HG03064 (cell line): ENCODE data around the gene COL5A1.
"Not testable (repeated sequence)": the region's sequence is repeated elsewhere in the genome, so short reads cannot be mapped to it uniquely, and the experiment has no call there.

Experiments used
- ATAC-seq: cut with Tn5 transposase; IDR thresholded peaks from one replicate; pipeline ENCODE4 v1.9.1; 2021; ENCODE audit warnings: low read depth; ENCODE audit not compliant: unreplicated experiment

The COL5A1 gene

DNA sequence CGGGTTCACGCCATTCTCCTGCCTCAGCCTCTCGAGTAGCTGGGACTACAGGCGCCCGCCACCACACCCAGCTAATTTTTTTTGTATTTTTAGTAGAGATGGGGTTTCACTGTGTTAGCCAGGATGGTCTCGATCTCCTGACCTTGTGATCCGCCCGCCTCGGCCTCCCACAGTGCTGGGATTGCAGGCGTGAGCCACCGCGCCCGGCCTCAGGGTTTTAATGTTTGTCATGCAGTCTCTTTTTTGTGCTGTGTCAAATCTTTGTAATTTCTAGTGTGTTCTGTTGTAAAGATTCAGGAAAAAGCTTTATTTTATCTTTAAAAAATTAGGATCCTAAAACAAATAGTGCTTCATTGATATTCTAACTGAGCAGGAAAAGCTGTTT is 62.1 kb downstream of the COL5A1 start:
- not testable (repeated sequence) for ATAC-seq

DNA sequence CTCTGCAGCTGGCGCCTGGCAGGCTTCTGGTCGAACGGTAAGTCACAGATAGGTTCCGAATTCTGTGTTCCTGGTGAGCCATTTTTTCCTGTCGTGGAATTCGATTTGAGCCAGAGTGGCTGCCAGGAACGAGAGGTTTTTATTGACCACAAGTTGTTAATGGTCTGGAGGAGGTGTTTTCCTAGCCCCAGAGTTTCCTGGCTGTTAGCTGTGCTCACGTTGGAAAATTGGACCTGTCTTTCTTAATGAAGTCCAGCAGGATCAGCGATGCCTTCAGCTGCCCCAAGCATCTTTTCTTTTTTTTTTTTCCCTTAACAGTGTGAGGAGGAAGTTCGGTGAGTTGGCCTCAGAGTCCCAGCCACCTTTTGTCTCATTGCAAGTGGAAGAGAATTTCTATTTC is 62.9 kb downstream of the COL5A1 start:
- ATAC-seq, result no peak

DNA sequence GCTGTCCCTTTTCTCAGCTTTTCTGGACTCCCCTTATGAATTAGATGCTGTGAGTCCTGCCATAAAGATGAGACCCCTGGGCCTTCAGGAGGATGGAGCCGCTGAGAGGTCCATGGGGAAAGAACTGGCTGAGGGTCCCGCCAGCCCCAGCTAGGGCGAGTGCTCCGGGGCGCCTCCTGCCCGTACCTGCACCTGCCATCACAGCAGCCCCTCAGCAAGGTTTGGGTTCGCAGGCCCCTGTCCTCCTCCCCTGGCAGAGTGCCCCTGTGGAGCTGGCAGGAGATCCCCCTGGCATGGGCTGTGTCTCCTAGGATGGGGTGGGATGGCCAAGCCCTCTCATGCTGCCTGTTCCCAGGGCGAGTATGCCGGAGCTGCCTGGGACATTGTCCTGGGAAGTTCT is 64.2 kb downstream of the COL5A1 start:
- no peak for ATAC-seq

DNA sequence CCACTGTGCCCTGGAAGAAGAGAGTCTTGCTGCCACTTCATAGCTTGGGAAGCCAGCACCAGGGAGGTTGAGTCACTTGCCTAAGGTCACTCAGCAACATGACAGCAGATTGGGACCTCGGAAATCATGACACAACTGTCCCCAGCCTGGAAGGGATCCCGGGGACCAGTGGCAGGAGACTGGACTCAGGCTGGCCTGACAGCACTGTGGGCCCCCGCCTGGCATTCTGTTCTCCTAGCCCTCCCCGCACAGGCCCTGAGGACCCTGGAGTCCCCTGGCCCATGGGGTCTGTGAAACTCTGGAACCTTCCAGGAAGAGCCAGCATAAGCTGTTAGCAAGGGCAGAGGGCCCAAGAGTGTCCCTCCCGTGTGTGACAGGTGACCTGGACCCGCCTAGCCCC is 64.9 kb downstream of the COL5A1 start:
- ATAC-seq, result no peak

DNA sequence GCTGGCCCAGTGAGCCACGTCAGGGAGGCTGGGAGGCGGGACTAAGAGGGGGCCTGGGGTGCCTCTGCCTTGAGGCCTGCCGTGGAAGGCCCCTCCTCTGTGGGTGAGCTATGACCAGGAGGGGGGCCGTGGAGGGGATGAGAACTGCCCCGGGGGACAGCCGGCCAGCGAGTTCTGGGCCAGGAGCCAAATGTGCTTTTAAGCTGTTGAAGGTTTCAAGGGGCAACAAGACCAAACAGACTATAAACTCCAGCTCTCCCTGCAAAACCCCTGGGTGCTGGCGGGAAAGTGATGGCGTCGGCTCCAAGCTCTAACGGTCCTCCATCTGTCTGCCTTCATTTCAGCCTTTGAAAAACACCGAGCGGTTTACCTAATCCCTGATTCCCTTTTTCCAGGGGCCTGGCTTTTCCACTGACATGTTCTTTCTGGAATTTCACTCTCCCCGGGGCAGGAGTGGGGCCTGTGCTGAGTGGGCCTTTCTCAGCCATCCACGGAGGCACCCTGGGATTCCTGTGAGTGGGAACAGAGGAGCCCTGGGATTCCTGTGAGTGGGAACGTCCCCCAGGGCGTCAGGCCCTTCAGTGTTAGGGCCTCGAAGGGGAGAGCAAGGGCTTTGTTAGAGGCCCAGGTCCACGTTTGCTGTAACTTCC is 65.6 kb downstream of the COL5A1 start:
- ATAC-seq, result no peak

DNA sequence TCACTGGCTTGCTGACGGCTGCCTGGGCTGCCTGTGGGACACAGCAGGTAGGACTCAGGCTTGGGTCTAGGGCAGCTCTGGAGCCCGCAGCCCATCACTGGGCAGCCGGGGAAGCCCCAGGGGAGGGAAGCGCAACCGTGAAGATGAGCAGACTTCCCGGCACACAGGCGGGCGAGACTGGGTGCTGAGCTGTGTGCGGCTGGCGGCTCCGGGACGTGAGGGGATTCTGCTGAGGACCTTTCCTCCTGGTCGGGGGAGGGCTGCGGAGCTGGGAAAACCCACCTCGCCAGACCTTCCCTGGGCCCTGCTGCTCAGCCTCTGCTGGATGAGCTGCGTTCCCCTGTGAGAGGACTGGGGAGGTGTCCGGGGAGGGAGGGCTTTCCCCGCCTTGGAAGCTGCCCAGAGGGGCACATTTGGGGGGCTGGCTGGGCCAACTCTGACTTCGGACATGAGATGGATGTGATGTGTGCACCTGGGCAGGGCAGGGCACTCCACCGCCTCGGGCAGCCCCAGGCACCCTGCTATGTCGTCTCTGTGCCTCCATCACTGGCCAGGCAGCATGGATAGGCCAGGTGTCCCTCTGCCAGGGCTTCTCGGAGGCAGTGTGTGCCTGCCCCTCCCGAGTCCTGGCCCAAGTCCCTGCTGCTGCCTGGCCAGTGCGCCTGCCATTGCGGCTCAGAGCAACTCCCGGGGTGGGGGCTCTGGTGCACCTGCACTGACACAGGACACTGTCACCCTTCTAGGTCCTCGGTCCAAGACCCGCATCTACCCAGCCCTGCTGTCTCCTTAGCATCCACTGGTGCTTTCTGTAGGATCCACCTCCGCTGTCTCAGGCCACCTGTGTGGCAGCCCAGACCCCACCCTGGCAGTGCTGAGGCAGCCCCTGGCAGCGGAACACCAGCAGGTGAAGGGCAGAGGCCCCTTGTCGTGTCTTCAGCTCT is 66.4 kb downstream of the COL5A1 start:
- no peak for ATAC-seq

DNA sequence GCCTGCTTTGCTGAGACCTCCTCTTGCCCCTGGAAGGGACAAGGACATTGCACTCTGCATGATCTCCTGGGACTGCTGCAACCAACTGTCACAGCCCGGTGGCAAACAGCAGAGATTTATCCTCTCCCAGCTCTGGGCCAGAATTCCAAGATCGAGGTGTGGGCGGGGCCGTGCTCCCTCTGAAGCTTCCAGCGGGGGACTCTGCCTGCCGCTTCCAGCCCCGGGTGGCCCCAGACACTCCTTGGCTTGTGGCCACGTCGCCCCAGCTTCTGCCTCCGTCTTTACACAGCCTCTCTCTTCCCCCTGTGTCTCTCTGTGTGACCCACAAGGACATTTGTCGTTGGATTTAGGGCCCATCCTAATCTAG is 67.1 kb downstream of the COL5A1 start:
- ATAC-seq, result no peak

DNA sequence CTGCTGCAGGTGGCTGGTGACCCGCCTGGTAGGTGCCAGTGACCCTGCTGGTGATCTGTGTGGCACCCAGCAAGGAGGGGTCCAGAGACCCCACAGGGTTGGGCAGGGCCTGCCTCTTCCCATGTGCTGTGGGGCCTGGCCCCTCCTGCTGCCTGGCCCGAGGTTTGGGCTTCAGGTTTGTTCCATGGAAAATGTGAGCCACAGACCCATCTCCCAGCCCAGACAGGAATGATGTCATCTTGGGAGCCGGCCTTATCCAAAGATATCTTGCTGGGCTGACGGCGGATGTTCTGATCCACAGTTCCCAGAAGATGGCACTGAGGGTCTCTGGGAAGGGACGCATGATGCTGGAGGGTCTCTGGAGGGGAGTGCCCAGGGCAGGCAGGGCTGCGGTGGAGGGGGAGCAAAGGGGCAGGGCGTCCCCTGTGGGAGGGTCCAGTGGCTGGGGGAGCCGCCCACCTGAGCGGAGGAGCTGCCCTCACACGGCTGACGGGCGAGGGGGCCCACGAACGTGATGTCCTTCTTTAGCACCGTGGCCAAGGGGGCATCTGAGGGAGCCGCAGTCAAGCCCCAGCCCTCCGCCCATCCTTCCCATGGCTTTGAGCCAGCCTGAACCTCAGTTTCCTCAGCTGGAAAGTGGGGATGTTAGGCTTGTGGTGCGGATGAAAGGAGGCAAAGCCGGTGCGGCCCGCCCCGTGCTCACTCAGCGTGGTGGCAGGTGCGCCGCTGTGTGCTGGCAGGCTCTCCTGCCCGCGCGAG is 68.1 kb downstream of the COL5A1 start:
- no peak for ATAC-seq

DNA sequence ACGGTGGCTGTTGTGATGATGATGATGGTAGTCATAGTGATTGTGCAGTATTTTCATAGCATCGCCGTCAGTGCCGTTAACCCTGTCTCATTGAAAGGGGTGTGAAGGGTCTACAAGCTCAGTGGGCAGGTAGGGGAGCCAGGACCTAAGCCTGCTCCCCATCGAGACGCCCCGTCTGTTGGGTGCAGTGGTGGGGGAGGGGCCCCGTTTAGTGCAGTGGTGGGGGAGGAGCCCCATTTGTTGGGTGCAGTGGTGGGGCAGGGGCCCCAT is 68.6 kb downstream of the COL5A1 start:
- no peak for ATAC-seq

DNA sequence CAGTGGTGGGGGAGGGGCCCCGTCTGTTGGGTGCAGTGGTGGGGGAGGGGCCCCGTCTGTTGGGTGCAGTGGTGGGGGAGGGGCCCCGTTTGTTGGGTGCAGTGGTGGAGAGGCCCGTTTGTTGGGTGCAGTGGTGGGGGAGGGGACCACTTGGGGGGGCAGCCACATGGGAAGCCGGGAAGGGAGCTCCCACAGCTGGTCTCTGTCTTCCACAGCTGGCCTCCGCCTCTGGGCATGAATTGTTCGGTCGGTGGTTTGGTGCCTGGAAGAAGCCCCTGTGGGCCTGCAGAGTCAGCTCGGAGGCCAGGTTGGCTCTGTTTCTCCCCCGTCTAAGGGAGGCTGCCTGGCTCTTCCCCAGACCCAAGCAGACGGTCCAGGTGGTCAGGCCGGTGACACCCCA is 69.3 kb downstream of the COL5A1 start:
- ATAC-seq, result no peak

DNA sequence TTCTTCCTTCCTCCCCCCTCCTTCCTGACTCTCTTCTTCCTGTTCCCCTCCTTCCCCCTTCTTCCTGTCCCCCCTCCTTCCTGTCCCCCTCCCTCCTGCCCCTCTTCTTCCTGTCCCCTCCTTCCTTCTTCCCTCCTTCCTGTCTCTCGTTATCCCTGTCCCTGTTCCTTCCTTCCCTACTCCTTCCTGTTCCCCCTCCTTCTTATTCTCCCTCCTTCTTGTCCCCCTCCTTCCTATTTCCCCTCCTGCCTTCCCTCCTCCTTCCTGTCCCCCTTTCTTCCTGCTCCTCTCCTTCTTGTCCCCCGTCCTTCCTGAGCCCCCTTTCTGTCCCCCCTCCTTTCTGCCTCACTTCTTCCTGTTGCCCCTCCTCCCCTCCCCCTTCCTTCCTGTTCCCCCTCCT is 70.6 kb downstream of the COL5A1 start:
- no peak for ATAC-seq

DNA sequence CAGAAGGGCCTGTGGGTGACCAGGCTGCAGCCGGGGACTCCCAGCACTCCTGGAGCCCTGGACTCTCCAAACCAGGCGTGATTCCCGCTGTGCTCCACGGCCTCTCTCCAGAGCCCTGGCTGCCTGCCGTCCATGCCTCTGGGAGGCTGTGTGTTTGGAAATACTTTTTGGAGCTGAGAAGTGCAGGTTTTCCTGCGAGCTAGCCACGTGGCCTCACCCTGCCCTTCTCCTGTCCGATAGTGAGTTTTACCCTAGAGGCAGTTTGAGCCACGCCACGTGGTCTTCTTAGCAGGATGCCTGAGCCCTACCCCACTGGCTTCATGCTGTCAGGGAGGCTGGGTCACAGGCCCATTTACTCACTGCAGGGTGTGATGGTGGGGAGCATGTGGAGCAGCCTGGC is 71.3 kb downstream of the COL5A1 start:
- ATAC-seq, result no peak

DNA sequence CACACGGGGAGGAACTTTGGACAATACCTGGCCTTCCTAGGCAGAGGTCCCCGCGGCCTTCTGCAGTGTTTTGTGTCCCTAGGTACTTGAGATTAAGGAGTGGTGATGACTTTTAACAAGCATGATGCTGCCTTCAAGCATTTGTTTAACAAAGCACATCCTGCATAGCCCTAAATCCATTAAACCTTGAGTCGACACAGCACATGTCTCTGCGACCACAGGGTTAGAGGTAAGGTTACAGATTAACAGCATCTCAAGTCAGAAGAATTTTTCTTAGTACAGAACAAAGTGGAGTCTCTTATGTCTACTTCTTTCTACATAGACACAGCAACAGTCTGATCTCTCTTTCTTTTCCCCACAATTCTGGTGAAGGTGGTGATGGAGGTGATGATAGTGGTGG is 73.9 kb downstream of the COL5A1 start:
- ATAC-seq, result not testable (repeated sequence)

DNA sequence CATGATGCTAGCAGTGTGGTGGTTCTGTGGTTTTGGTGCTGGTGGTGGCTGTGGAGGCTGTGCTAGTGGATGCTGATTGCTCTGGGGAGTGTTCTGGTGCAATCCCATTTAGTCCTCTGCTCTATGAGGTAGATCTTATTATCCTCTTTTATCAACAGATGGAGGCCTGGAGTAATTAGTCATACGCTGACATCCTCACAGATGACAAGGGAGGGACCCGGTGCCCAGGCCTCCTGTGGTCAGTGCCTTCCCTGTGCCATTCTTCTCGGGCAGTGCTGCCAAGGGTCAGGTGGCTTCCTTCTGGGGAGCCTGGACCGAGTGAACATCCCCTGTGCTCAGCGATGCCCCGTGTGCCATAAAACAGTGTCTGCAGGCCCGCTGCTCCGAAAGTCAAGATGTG is 74.5 kb downstream of the COL5A1 start:
- ATAC-seq, result no peak

DNA sequence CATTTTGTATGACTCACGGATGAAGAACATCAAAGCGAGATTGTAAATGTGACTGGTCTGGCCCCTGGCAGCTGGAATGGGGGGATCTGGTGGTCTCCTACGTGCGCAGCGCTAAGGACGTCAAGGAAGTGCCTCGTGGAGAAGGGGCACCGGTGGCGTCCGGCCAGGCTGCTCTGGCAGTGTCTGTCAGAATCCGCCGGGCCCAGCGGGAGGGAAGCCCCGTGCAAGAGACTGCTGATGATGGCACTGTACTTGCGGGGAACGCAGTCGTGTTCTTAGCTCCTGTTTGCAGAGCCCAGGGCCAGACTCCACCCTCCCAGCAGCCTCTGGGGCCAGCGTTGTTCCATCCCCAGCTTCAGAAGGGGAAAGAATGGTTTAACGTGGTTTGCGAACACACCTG is 75.5 kb downstream of the COL5A1 start:
- ATAC-seq, result no peak

DNA sequence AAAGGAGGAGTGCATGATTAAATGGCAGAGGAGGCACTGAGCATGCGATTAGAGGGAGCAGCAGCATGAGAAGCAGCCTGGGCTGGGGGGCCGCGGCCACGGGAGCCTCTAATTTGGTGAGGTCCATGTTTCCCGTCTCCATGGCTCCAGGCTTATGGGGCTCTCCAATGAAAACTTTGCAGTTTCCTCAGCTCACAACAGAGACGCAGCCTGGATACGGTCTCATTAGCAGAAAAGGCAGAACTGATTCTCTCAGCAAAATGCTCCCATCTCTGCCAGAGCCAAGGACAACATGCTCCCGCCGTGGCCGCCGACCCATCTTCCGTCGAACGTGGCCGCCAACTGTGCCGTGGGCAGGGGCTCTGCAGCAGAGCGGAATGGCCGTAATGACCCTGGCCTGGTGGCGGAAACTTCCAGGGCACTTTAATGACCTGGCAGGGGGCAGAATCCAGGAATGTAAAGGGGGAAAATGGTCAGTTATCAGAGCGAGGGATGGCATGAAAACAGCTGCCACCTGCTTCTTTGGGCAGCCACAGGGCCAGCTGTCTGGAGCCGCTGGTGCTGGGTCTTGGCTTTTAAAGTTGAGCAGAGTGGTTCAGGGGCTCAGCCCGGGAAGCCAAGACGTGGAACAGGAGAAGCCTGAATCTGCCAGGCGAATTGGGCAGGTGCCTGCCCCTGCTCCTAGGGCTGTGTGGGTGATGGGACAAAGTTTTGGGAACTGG is 76.5 kb downstream of the COL5A1 start:
- no peak for ATAC-seq

DNA sequence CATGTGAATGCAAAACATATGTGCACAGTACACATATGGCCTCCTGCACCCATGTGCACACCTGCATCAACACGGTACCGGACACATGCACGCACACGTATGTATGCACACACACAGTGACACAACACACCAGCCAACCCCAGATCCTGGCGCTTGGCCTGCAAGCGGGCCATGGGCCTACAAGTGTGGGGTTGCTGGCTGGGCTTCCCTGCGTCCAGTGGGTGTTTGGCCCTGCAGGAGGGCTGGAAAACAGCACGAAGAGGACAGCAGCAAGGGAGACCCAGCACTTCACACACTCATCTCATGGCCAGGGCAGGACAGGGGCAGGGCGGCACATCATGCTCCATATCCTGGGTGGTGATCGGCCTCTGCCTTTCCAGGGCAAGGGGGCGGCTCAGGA is 77.7 kb downstream of the COL5A1 start:
- no peak for ATAC-seq

DNA sequence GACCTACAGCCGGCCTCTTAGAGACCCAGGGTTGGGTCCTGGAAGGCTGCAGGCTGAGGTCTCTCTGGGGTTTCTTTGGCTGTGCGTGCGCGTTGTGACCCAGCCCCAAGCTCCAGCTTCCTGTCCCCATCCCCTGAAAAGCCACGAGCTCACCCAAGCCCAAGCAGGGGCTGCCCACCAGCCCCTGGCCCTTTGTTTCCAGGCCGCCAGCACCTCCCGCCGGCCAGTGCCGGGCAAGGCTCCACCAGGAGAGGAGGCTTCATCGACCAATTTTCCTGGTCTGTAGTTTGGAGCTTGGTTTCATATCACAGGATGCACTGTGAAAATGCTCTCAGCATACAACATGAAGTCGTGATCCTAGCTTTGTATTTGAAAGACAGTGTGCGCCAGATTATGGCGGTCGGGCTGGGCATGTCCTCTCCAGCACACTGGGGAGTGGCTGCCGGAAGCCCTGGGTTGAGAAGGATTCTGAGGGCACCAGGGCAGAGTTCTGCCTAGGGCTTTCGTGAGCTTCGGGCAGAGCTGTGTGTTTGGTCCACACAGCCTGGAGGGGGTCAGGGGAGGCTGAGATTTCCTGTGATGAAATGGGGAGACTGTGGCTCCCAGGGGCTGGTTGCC is 78.6 kb downstream of the COL5A1 start:
- no peak for ATAC-seq

DNA sequence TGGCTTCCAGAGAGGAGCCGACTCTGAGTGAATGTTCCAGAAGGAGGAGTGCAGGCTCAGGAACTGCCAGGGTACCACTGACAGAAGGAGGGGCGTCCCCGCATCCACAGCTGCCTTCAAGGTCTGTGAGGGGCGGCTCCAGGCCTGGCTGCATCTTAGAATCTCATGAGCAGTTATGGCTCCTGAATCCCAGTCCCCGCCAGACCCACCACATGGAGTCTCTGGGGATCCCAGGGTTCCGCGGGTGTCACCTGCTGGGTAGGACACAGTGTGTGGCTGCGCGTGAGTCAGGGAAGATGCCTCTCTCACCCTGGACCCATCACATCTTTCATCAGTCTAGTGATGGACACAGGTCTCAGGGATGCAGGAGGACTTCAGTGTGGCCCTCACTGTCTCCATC is 79.2 kb downstream of the COL5A1 start:
- ATAC-seq, result no peak

DNA sequence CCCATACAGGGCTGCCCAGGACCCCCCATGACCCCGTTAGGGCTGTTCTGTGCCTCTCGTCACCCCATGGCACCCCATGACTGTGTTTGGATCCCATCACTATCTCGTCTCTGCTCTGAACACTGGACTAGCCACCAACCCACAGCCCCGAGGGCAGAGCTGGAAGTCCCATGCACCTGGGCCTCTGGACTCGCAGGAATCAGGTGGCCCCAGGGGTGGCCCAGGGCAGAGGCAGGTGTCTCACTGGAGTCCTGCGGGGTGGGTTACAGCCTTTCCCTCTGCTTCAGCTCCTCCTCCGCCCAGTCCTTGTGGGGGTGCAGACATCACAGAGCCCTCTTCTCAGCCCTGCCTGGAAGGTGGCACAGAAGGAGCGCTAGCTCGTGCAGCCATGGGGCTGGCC is 79.7 kb downstream of the COL5A1 start:
- ATAC-seq, result no peak
